ENCODE measurements around the gene SLCO2B1.

DNA sequence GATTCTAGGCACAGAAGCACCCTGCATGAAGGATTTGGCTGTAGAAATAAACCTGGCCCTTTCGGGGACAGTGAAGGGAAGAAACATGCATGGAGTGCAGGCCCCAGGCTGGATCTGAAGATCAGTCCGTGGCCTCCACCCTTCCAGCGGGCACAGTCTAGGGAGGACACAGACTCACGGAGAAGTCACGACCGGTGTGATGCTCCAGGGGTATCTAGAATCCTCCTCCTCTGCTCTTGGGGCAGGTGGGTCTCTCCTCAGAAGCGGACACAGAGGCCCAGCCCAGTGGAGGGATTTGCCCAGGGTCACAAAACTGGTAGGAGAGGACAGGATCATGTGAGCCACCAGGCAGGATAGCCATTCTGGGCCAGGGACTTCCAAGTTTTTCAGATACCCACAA is 22.4 kb downstream of the SLCO2B1 start:
- TF ChIP-seq GLIS3 (CRISPR knock-in tag; IDR thresholded peaks at IDR 0.05) (no peak), ZNF565 (CRISPR knock-in tag; conservative IDR thresholded peaks at IDR 0.05; ENCODE audit: low read depth) (no peak), ARNTL (CRISPR knock-in tag; IDR thresholded peaks at IDR 0.05; ENCODE audit: borderline replicate concordance, low read depth) (no peak), CSDC2 (CRISPR knock-in tag; IDR thresholded peaks at IDR 0.05) (no peak), TCF4 (CRISPR knock-in tag; IDR thresholded peaks at IDR 0.05; ENCODE audit: borderline replicate concordance) (no peak), ZFP30 (CRISPR knock-in tag; IDR thresholded peaks at IDR 0.05) (no peak), ZC3H10 (CRISPR knock-in tag; IDR thresholded peaks at IDR 0.05) (no peak), OSR1 (CRISPR knock-in tag; IDR thresholded peaks at IDR 0.05) (no peak), RARB (CRISPR knock-in tag; IDR thresholded peaks at IDR 0.05) (no peak), ZNF8 (CRISPR knock-in tag; IDR thresholded peaks at IDR 0.05) (no peak), CREB5 (CRISPR knock-in tag; IDR thresholded peaks at IDR 0.05; ENCODE audit: low read depth) (no peak)
- TF ChIP-seq, protein P1, sequence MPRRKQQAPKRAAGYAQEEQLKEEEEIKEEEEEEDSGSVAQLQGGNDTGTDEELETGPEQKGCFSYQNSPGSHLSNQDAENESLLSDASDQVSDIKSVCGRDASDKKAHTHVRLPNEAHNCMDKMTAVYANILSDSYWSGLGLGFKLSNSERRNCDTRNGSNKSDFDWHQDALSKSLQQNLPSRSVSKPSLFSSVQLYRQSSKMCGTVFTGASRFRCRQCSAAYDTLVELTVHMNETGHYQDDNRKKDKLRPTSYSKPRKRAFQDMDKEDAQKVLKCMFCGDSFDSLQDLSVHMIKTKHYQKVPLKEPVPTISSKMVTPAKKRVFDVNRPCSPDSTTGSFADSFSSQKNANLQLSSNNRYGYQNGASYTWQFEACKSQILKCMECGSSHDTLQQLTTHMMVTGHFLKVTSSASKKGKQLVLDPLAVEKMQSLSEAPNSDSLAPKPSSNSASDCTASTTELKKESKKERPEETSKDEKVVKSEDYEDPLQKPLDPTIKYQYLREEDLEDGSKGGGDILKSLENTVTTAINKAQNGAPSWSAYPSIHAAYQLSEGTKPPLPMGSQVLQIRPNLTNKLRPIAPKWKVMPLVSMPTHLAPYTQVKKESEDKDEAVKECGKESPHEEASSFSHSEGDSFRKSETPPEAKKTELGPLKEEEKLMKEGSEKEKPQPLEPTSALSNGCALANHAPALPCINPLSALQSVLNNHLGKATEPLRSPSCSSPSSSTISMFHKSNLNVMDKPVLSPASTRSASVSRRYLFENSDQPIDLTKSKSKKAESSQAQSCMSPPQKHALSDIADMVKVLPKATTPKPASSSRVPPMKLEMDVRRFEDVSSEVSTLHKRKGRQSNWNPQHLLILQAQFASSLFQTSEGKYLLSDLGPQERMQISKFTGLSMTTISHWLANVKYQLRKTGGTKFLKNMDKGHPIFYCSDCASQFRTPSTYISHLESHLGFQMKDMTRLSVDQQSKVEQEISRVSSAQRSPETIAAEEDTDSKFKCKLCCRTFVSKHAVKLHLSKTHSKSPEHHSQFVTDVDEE (CRISPR knock-in tag; IDR thresholded peaks at IDR 0.05): no peak
- TF ChIP-seq, protein P2, sequence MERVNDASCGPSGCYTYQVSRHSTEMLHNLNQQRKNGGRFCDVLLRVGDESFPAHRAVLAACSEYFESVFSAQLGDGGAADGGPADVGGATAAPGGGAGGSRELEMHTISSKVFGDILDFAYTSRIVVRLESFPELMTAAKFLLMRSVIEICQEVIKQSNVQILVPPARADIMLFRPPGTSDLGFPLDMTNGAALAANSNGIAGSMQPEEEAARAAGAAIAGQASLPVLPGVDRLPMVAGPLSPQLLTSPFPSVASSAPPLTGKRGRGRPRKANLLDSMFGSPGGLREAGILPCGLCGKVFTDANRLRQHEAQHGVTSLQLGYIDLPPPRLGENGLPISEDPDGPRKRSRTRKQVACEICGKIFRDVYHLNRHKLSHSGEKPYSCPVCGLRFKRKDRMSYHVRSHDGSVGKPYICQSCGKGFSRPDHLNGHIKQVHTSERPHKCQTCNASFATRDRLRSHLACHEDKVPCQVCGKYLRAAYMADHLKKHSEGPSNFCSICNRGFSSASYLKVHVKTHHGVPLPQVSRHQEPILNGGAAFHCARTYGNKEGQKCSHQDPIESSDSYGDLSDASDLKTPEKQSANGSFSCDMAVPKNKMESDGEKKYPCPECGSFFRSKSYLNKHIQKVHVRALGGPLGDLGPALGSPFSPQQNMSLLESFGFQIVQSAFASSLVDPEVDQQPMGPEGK (CRISPR knock-in tag; IDR thresholded peaks at IDR 0.05; ENCODE audit: borderline replicate concordance): no peak

Data from SK-N-SH treated with all-trans-retinoic acid at 6 μM for 48 hours (cell line).